NCI-H1694 treated with DMSO at 0.1 percent for 48 hours (cell line): ENCODE results near the gene TBCEL.

ENCODE experiments used
- DNase-seq: peaks from one replicate; lab custom pipeline; 2025; lab: John Stamatoyannopoulos, UW

TBCEL gene

GRCh38 chr11:121066623-121067022 is 42.7 kb downstream of the TBCEL start:
- no peak for DNase-seq

GRCh38 chr11:121067026-121067425 is 43.1 kb downstream of the TBCEL start:
- no peak for DNase-seq

GRCh38 chr11:121067453-121067852 is 43.6 kb downstream of the TBCEL start:
- peak; percentile 14 for DNase-seq

GRCh38 chr11:121067962-121068647 is 44.2 kb downstream of the TBCEL start:
- DNase-seq, result no peak

GRCh38 chr11:121068787-121069186 is 44.9 kb downstream of the TBCEL start:
- DNase-seq, result no peak

- no peak for DNase-seq
Observed at GRCh38 chr11:121070951-121071845, 47.3 kb downstream of the TBCEL start.

GRCh38 chr11:121071846-121072450 is 48.0 kb downstream of the TBCEL start:
- DNase-seq, result no peak

- no peak for DNase-seq
Observed at GRCh38 chr11:121081321-121081720, 57.4 kb downstream of the TBCEL start.

GRCh38 chr11:121082219-121082618 is 58.3 kb downstream of the TBCEL start:
- DNase-seq, result no peak

GRCh38 chr11:121082670-121083069 is 58.8 kb downstream of the TBCEL start:
- DNase-seq, result no peak

GRCh38 chr11:121086866-121087265 is 63.0 kb downstream of the TBCEL start:
- DNase-seq, result no peak

GRCh38 chr11:121089566-121089965 is 65.7 kb downstream of the TBCEL start:
- no peak for DNase-seq

- DNase-seq, result no peak
Observed at GRCh38 chr11:121090145-121090721, 66.3 kb downstream of the TBCEL start.

- no peak for DNase-seq
Observed at GRCh38 chr11:121091492-121092152, 67.7 kb downstream of the TBCEL start.

- DNase-seq, result no peak
Observed at GRCh38 chr11:121095561-121095960, 71.7 kb downstream of the TBCEL start.

GRCh38 chr11:121099364-121099763 is 75.5 kb downstream of the TBCEL start:
- DNase-seq, result no peak

- no peak for DNase-seq
Observed at GRCh38 chr11:121099885-121100284, 76.0 kb downstream of the TBCEL start.

- DNase-seq, result no peak
Observed at GRCh38 chr11:121100943-121101342, 77.0 kb downstream of the TBCEL start, which contains the start of gene TECTA. Gene TECTA, plus strand, starts transcription at chr11:121101243. Its CDS starts 1,423 bp downstream, at chr11:121102666.

GRCh38 chr11:121104312-121104762 is 80.4 kb downstream of the TBCEL start:
- no peak for DNase-seq

GRCh38 chr11:121105063-121105480 is 81.2 kb downstream of the TBCEL start:
- no peak for DNase-seq

GRCh38 chr11:121105481-121106195 is 81.7 kb downstream of the TBCEL start:
- no peak for DNase-seq
